Gastrocnemius medialis (tissue), 4 donors: ENCODE data around the gene DALRD3.

Experiments used
- CTCF ChIP-seq, 5 experiments: fragments of 450-650 bp in 3 of 5; fragments of 200-600 bp in 2 of 5; sonication (generic) in 2 of 5; IDR thresholded peaks in 4 of 5; conservative IDR thresholded peaks in 1 of 5; 1 replicate in 4 of 5; 2 replicates in 1 of 5; pipeline ENCODE4 v1.5.1; 2016 to 2019; ENCODE audit warnings: antibody characterized with exemption in 5 of 5, mild to moderate bottlenecking in 3 of 5, moderate library complexity in 3 of 5
- POLR2A ChIP-seq, 2 donors: fragments of 450-650 bp; IDR thresholded peaks; one replicate each; pipeline ENCODE4 v1.6.1; 2017; ENCODE audit warnings: antibody characterized with exemption in 2 of 2, mild to moderate bottlenecking in 2 of 2, moderate library complexity in 2 of 2

- TF ChIP-seq POLR2A (IDR thresholded peaks at IDR 0.05) = peak; percentile 93 to 99
- no peak for TF ChIP-seq CTCF (IDR thresholded peaks at IDR 0.05 in 4 of 5, conservative IDR thresholded peaks at IDR 0.05 in 1 of 5)
Measured at GRCh38 chr3:49021213-49021812, 2.9 kb upstream of the DALRD3 start.
